Peyer's patch (tissue), 4 donors: ENCODE results near the gene RADIL. TPM values are rescaled to one million over a fixed set of nuclear protein-coding genes. Genes with fewer than 3 reads are reported as not detected.

Experiments used
- DNase-seq, 3 donors: peaks; one replicate each; pipeline ENCODE4 v3.0.0-alpha.2; 2017 to 2019
- H3K27ac ChIP-seq, 4 donors: fragments of 200-600 bp; sonication (generic); one replicate each; pipeline ENCODE4 v1.5.1; 2016 to 2019
- H3K27me3 ChIP-seq, 2 donors: fragments of 200-600 bp; sonication (generic); one replicate each; pipeline ENCODE4 v1.5.1; 2019
- H3K36me3 ChIP-seq, 3 donors: fragments of 200-600 bp; sonication (generic); one replicate each; pipeline ENCODE4 v1.5.1; 2016 to 2019
- H3K4me1 ChIP-seq, 4 donors: fragments of 200-600 bp; sonication (generic); one replicate each; pipeline ENCODE4 v1.5.1; 2016 to 2019
- H3K4me3 ChIP-seq, 4 donors: fragments of 200-600 bp; sonication (generic); 1 replicate in 3 of 4; 2 replicates in 1 of 4; pipeline ENCODE4 v1.5.1; 2016 to 2019; ENCODE audit warnings: mild to moderate bottlenecking in 1 of 4
- H3K9me3 ChIP-seq, 4 donors: fragments of 200-600 bp; sonication (generic); one replicate each; pipeline ENCODE4 v1.5.1; 2016 to 2019; ENCODE audit warnings: mild to moderate bottlenecking in 1 of 4
- POLR2A ChIP-seq, 2 donors: fragments of 450-650 bp; IDR thresholded peaks; one replicate each; pipeline ENCODE4 v1.5.1; 2017; ENCODE audit warnings: antibody characterized with exemption in 2 of 2, mild to moderate bottlenecking in 2 of 2, moderate library complexity in 2 of 2
- total RNA-seq, 4 donors: library from RNA; depleted of rRNA; stranded (reverse); fragments of >200 nt; gene quantifications; one replicate each; pipeline ENCODE4 v1.1.0, GENCODE V29; 2016
- TF ChIP-seq, protein P1 (sequence below), 6 experiments: fragments of 450-650 bp in 4 of 6; fragments of 200-600 bp in 2 of 6; sonication (generic) in 1 of 6; IDR thresholded peaks; one replicate each; pipeline ENCODE4 v1.5.1; 2017 to 2019; ENCODE audit warnings: antibody characterized with exemption in 6 of 6, mild to moderate bottlenecking in 3 of 6, moderate library complexity in 1 of 6

The RADIL gene
- total RNA-seq, 4 donors from 2014 or later = 1.1 to 16.5 (median 4.5) TPM

- peak overlapping the region; percentile 27 to 48 (median 38) for H3K4me3 ChIP-seq
- DNase-seq = peak in 1 of 3 donors; percentile 72
- no peaks in the 10 kb centered on the region for H3K9me3 ChIP-seq
- TF ChIP-seq, protein P1, sequence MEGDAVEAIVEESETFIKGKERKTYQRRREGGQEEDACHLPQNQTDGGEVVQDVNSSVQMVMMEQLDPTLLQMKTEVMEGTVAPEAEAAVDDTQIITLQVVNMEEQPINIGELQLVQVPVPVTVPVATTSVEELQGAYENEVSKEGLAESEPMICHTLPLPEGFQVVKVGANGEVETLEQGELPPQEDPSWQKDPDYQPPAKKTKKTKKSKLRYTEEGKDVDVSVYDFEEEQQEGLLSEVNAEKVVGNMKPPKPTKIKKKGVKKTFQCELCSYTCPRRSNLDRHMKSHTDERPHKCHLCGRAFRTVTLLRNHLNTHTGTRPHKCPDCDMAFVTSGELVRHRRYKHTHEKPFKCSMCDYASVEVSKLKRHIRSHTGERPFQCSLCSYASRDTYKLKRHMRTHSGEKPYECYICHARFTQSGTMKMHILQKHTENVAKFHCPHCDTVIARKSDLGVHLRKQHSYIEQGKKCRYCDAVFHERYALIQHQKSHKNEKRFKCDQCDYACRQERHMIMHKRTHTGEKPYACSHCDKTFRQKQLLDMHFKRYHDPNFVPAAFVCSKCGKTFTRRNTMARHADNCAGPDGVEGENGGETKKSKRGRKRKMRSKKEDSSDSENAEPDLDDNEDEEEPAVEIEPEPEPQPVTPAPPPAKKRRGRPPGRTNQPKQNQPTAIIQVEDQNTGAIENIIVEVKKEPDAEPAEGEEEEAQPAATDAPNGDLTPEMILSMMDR (IDR thresholded peaks at IDR 0.05) = no peak
- no peak for TF ChIP-seq POLR2A (IDR thresholded peaks at IDR 0.05)
- no peaks in the 10 kb centered on the region for H3K27me3 ChIP-seq
- H3K27ac ChIP-seq = peak overlapping the region in 3 of 4 donors; percentile 3 to 66 (median 24)
- H3K4me1 ChIP-seq = peaks cover 0 to 8% (median 3%) of the 10 kb centered on the region in 4 donors
- peaks cover 0 to 39% (median 0%) of the 10 kb centered on the region in 3 donors for H3K36me3 ChIP-seq
These were observed 90.9 kb downstream of the RADIL start for GRCh38 chr7:4792537-4793126.

GRCh38 chr7:4791738-4792536 lies 91.6 kb downstream of the RADIL start:
- peaks cover 0 to 46% (median 0%) of the 10 kb centered on the region in 3 donors for H3K36me3 ChIP-seq
- TF ChIP-seq, protein P1 (IDR thresholded peaks at IDR 0.05) = peak; percentile 7 to 76 (median 56)
- TF ChIP-seq POLR2A (IDR thresholded peaks at IDR 0.05) = no peak
- H3K27ac ChIP-seq = peak overlapping the region in 3 of 4 donors; percentile 3 to 66 (median 24)
- H3K4me3 ChIP-seq = peak overlapping the region; percentile 27 to 48 (median 38)
- H3K9me3 ChIP-seq = no peaks in the 10 kb centered on the region
- no peaks in the 10 kb centered on the region for H3K27me3 ChIP-seq
- DNase-seq = peak; percentile 76 to 83 (median 78)
- H3K4me1 ChIP-seq = peaks cover 0 to 8% (median 3%) of the 10 kb centered on the region in 4 donors

- Histone ChIP-seq H3K9me3 (no peaks in the 10 kb centered on the region), H3K27ac (no peak overlapping the region), H3K4me1 (peaks cover 0 to 8% (median 3%) of the 10 kb centered on the region in 4 donors), H3K27me3 (no peaks in the 10 kb centered on the region), H3K36me3 (peaks cover 0 to 53% (median 0%) of the 10 kb centered on the region in 3 donors), H3K4me3 (no peak overlapping the region)
- TF ChIP-seq, protein P1 (IDR thresholded peaks at IDR 0.05) = no peak
- TF ChIP-seq POLR2A (IDR thresholded peaks at IDR 0.05) = no peak
- DNase-seq = peak in 1 of 3 donors; percentile 46
These were observed 92.3 kb downstream of the RADIL start for GRCh38 chr7:4791101-4791737.

DNA sequence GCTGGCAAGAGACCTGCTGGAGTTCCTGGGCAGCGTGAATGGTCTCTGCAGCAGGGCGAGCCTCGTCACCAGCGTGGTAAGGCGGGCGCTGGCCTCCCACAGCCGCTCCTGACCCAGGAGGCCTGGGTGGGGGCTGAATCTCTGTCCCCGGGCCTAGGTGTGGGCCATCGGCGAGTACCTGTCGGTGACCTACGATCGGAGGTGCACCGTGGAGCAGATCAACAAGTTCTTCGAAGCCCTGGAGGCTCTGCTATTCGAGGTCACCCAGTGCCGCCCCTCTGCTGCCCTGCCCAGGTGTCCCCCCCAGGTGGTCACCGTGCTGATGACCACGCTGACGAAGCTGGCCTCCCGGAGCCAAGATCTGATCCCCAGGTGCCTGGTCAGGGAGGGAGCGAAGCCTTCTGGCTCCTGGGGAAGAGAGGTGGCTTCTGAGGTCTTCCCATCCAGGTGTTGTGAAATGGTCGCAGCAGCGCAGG lies 93.0 kb downstream of the RADIL start:
- H3K4me1 ChIP-seq = peaks cover 0 to 8% (median 3%) of the 10 kb centered on the region in 4 donors
- TF ChIP-seq POLR2A (IDR thresholded peaks at IDR 0.05) = no peak
- TF ChIP-seq, protein P1 (IDR thresholded peaks at IDR 0.05) = no peak
- no peaks in the 10 kb centered on the region for H3K27me3 ChIP-seq
- H3K36me3 ChIP-seq = peaks cover 0 to 60% (median 0%) of the 10 kb centered on the region in 3 donors
- peak in 1 of 3 donors; percentile 44 for DNase-seq
- H3K4me3 ChIP-seq = no peak overlapping the region
- no peak overlapping the region for H3K27ac ChIP-seq
- H3K9me3 ChIP-seq = no peaks in the 10 kb centered on the region

GRCh38 chr7:4790078-4790465 lies 93.4 kb downstream of the RADIL start:
- Histone ChIP-seq H3K27me3 (no peaks in the 10 kb centered on the region), H3K4me1 (peaks cover 0 to 8% (median 3%) of the 10 kb centered on the region in 4 donors), H3K36me3 (peaks cover 0 to 65% (median 0%) of the 10 kb centered on the region in 3 donors), H3K9me3 (no peaks in the 10 kb centered on the region), H3K4me3 (no peak overlapping the region), H3K27ac (no peak overlapping the region)
- no peak for TF ChIP-seq POLR2A (IDR thresholded peaks at IDR 0.05)
- TF ChIP-seq, protein P1 (IDR thresholded peaks at IDR 0.05) = no peak
- DNase-seq = no peak
